HCT116 (cell line): ENCODE measurements around the gene RUFY4. TPM values are rescaled to one million over a fixed set of nuclear protein-coding genes. Genes with fewer than 3 reads are reported as not detected.

Source experiments
- ATAC-seq: fragments of 200-7000 bp; cut with Tn5 transposase; 2 replicates; pipeline ENCODE4 v1.9.1; 2020; ENCODE audit warnings: mild to moderate bottlenecking, moderate library complexity
- BruUV-seq: library from RNA; stranded (reverse); fragments of 400-500 nt; replicated peaks from 2 replicates; lab custom pipeline; 2021; lab: Mats Ljungman, UMichigan
- CTCF ChIA-PET: fragments of 300-600 bp; sonication (Branson Sonifier 250); formaldehyde crosslinking; loops from one replicate; lab custom pipeline; 2021; ENCODE audit warnings: antibody characterized with exemption; lab: Charles Lee
- POLR2A ChIA-PET: fragments of 300-600, 350-600 bp; sonication (Branson Sonifier 250); formaldehyde crosslinking; loops from one replicate; lab custom pipeline; 2021; ENCODE audit warnings: antibody characterized with exemption; lab: Charles Lee
- RAD21 ChIA-PET, 2 experiments: fragments of 300-600 bp; sonication (Branson Sonifier 250); formaldehyde crosslinking; loops; one replicate each; lab custom pipeline; 2023; ENCODE audit warnings: low total read pairs in 2 of 2; ENCODE audit not compliant: uncharacterized antibody in 2 of 2, unreplicated experiment in 2 of 2, low non-redundant PET in 1 of 2; lab: Charles Lee
- DNase-seq: peaks from one replicate; pipeline ENCODE4 v3.0.0-alpha.2; 2010; ENCODE audit warnings: low read depth, low spot score
- H2AFZ ChIP-seq: fragments of 200-600 bp; shearing (Covaris generic), sonication (generic); 2 replicates; pipeline ENCODE4 v1.6.1; 2017; ENCODE audit warnings: low read depth, mixed run types, mixed read lengths, antibody characterized with exemption, low read length; ENCODE audit not compliant: poor library complexity, severe bottlenecking
- H3K27ac ChIP-seq: 2 replicates; pipeline ENCODE4 v1.5.1; 2012; ENCODE audit warnings: low read depth, low read length
- H3K27me3 ChIP-seq: fragments of 200-600 bp; sonication (generic); 2 replicates; pipeline ENCODE4 v1.6.1; 2016; ENCODE audit warnings: mixed run types, low read length, mixed read lengths; ENCODE audit not compliant: insufficient read depth
- H3K36me3 ChIP-seq, 2 experiments: fragments of 200-500 bp in 1 of 2; fragments of 200-600 bp in 1 of 2; sonication (Bioruptor generic) in 1 of 2; sonication (generic) in 1 of 2; 2 replicates each; pipeline versions ENCODE4 v1.5.1 to v1.6.1; 2014 to 2016; ENCODE audit warnings: low read length in 2 of 2, inconsistent platforms in 1 of 2, mixed read lengths in 1 of 2, mixed run types in 1 of 2; ENCODE audit not compliant: insufficient read depth in 2 of 2, control insufficient read depth in 1 of 2
- H3K4me1 ChIP-seq, 2 experiments: fragments of 200-600 bp in 1 of 2; sonication (generic) in 1 of 2; 2 replicates each; pipeline versions ENCODE4 v1.5.1 to v1.6.1; 2012 to 2017; ENCODE audit warnings: low read length in 2 of 2, inconsistent platforms in 1 of 2, mild to moderate bottlenecking in 1 of 2, mixed read lengths in 1 of 2, mixed run types in 1 of 2, moderate library complexity in 1 of 2; ENCODE audit not compliant: insufficient read depth in 2 of 2, control insufficient read depth in 1 of 2
- H3K4me2 ChIP-seq: fragments of 200-600 bp; sonication (generic); 2 replicates; pipeline ENCODE4 v1.6.1; 2017; ENCODE audit warnings: mixed run types, low read length, mixed read lengths
- H3K4me3 ChIP-seq, 2 experiments: fragments of 200-600 bp in 1 of 2; sonication (generic) in 1 of 2; replicated peaks in 1 of 2; 2 replicates each; pipeline ENCODE4 v1.5.1; 2011 to 2016; ENCODE audit warnings: low read length in 2 of 2, control low read depth in 1 of 2, low read depth in 1 of 2, mild to moderate bottlenecking in 1 of 2, mixed read lengths in 1 of 2, mixed run types in 1 of 2
- H3K79me2 ChIP-seq: fragments of 200-600 bp; sonication (generic); 2 replicates; pipeline ENCODE4 v1.6.1; 2017; ENCODE audit warnings: mild to moderate bottlenecking, mixed run types, low read length, moderate library complexity, mixed read lengths; ENCODE audit not compliant: insufficient read depth
- H3K9ac ChIP-seq: fragments of 200-600 bp; sonication (generic); 2 replicates; pipeline ENCODE4 v1.6.1; 2016; ENCODE audit warnings: low read length, mixed read lengths
- H3K9me2 ChIP-seq: fragments of 200-600 bp; sonication (generic), shearing (Covaris generic); 2 replicates; pipeline ENCODE4 v1.6.1; 2017; ENCODE audit warnings: mixed run types, mild to moderate bottlenecking, moderate library complexity; ENCODE audit not compliant: insufficient read depth
- H3K9me3 ChIP-seq, 2 experiments: fragments of 200-500 bp in 1 of 2; fragments of 200-600 bp in 1 of 2; sonication (Bioruptor generic) in 1 of 2; sonication (generic) in 1 of 2; 2 replicates each; pipeline ENCODE4 v1.6.1; 2014 to 2017; ENCODE audit warnings: low read length in 2 of 2, mixed read lengths in 2 of 2, inconsistent platforms in 1 of 2, low read depth in 1 of 2, mild to moderate bottlenecking in 1 of 2, mixed run types in 1 of 2, moderate library complexity in 1 of 2; ENCODE audit not compliant: control insufficient read depth in 1 of 2, insufficient read depth in 1 of 2
- H4K20me1 ChIP-seq: fragments of 200-600 bp; sonication (generic), shearing (Covaris generic); 2 replicates; pipeline ENCODE4 v1.6.1; 2017; ENCODE audit warnings: mixed run types, mild to moderate bottlenecking, moderate library complexity; ENCODE audit not compliant: insufficient read depth
- CBX3 ChIP-seq: IDR thresholded peaks from 2 replicates; pipeline ENCODE4 v1.6.1; 2012; ENCODE audit warnings: low read depth
- CEBPB ChIP-seq: IDR thresholded peaks from 2 replicates; pipeline ENCODE4 v1.6.1; 2012; ENCODE audit warnings: low read depth
- EZH2phosphoT487 ChIP-seq: fragments of 200-600 bp; IDR thresholded peaks from 2 replicates; pipeline ENCODE4 v1.6.1; 2018; ENCODE audit warnings: antibody characterized with exemption, borderline replicate concordance
- FOSL1 ChIP-seq: IDR thresholded peaks from 2 replicates; pipeline ENCODE4 v1.6.1; 2012; ENCODE audit warnings: low read depth
- JUND ChIP-seq: IDR thresholded peaks from 2 replicates; pipeline ENCODE4 v1.6.1; 2012
- ZFX ChIP-seq: fragments of 450-650 bp; IDR thresholded peaks from 2 replicates; pipeline ENCODE4 v1.6.1; 2017
- intact Hi-C: fragments of 100-400 bp; cut with micrococcal nuclease; formaldehyde crosslinking; loops from 2 replicates; pipeline ENCODE4 v1.10.0; 2022
- total RNA-seq: library from RNA; stranded (reverse); gene quantifications from one replicate; pipeline ENCODE4 v1.2.1, GENCODE V29; 2021; ENCODE audit not compliant: unreplicated experiment

The RUFY4 gene
- total RNA-seq, 1 experiment from 2014 or later: 0.27 TPM

GRCh38 chr2:218077464-218078216 is 8.6 kb downstream of the RUFY4 start:
- no peak for TF ChIP-seq FOSL1
- TF ChIP-seq CBX3: no peak
- TF ChIP-seq JUND: no peak
- Histone ChIP-seq H3K79me2 (no peaks in the 10 kb centered on the region), H2AFZ (no peak overlapping the region), H3K9me2 (no peaks in the 10 kb centered on the region), H3K4me2 (no peak overlapping the region), H3K27me3 (no peaks in the 10 kb centered on the region), H3K36me3 (no peaks in the 10 kb centered on the region), H3K4me3 (no peak overlapping the region), H3K4me1 (peaks cover 0 to 6% of the 10 kb centered on the region in 2 experiments; a peak in 2 of 4 replicates), H3K27ac (no peak overlapping the region), H3K9ac (no peak overlapping the region), H4K20me1 (no peaks in the 10 kb centered on the region), H3K9me3 (no peaks in the 10 kb centered on the region)
- POLR2A ChIA-PET: no interaction called here
- intact Hi-C loops: no loop called here
- CTCF ChIA-PET: no interaction called here
- DNase-seq (no peak), ATAC-seq (no peak)
- no TSS peak for BruUV-seq
- RAD21 ChIA-PET: no interaction called here

GRCh38 chr2:218079943-218080913 is 11.2 kb downstream of the RUFY4 start:
- ChIA-PET RAD21 (no interaction called here), CTCF (interaction anchor here (1.2 kb wide), 1 partner anchor 10 kb away, joined by 4 read pairs; no protein-coding TSS in a partner anchor), POLR2A (no interaction called here)
- Histone ChIP-seq H3K4me2 (no peak overlapping the region), H3K4me3 (no peak overlapping the region), H3K27me3 (no peaks in the 10 kb centered on the region), H3K9me3 (no peaks in the 10 kb centered on the region), H3K27ac (no peak overlapping the region), H2AFZ (no peak overlapping the region), H3K79me2 (no peaks in the 10 kb centered on the region), H4K20me1 (no peaks in the 10 kb centered on the region), H3K9ac (no peak overlapping the region), H3K9me2 (no peaks in the 10 kb centered on the region), H3K36me3 (no peaks in the 10 kb centered on the region), H3K4me1 (no peaks in the 10 kb centered on the region)
- TF ChIP-seq CEBPB (no peak), EZH2phosphoT487 (no peak), ZFX (no peak)
- no peak for DNase-seq
- intact Hi-C loops: no loop called here
- BruUV-seq: no TSS peak
- no peak for ATAC-seq
